ENCODE data around the gene BBS10. TPM values are rescaled to one million over a fixed set of nuclear protein-coding genes. Genes with fewer than 3 reads are reported as not detected.
"Not testable (repeated sequence)": the region's sequence is repeated elsewhere in the genome, so short reads cannot be mapped to it uniquely, and the experiment has no call there.

BBS10 gene
- total and polyA plus RNA-seq, 9 donors = 12.1 to 17.8 (median 14.1) TPM

- Histone ChIP-seq H3K4me1 (ENCODE audit: control insufficient read depth, insufficient read depth, low read length) (no peaks in the 10 kb centered on the region), H3K4me3 (ENCODE audit: low read length) (no peak overlapping the region), H3K27ac (ENCODE audit: low read length) (no peak overlapping the region), H3K36me3 (ENCODE audit: control insufficient read depth, insufficient read depth, low read length) (peaks cover 8% of the 10 kb centered on the region), H3K9me3 (replicated peaks; ENCODE audit: control insufficient read depth, low read depth, low read length) (no peaks in the 10 kb centered on the region), H3K27me3 (ENCODE audit: control insufficient read depth, insufficient read depth, low read length) (no peaks in the 10 kb centered on the region)
- DNase-seq = no peak
- WGBS (ENCODE audit: insufficient coverage) = 100% methylated on average over 1 of the region's 1 CpG
Observed at GRCh38 chr12:76374386-76375020, 26.3 kb upstream of the BBS10 start.

- Histone ChIP-seq H3K36me3 (ENCODE audit: control insufficient read depth, insufficient read depth, low read length) (peaks cover 10% of the 10 kb centered on the region), H3K27ac (ENCODE audit: low read length) (no peak overlapping the region), H3K4me3 (ENCODE audit: low read length) (no peak overlapping the region), H3K9me3 (replicated peaks; ENCODE audit: control insufficient read depth, low read depth, low read length) (peaks cover 2% of the 10 kb centered on the region), H3K27me3 (ENCODE audit: control insufficient read depth, insufficient read depth, low read length) (no peaks in the 10 kb centered on the region), H3K4me1 (ENCODE audit: control insufficient read depth, insufficient read depth, low read length) (no peaks in the 10 kb centered on the region)
- DNase-seq = no peak
- WGBS (ENCODE audit: insufficient coverage) = no CpG with 5 or more reads among the region's 1 CpG
Observed at GRCh38 chr12:76368230-76368629, 20.0 kb upstream of the BBS10 start.

DNA sequence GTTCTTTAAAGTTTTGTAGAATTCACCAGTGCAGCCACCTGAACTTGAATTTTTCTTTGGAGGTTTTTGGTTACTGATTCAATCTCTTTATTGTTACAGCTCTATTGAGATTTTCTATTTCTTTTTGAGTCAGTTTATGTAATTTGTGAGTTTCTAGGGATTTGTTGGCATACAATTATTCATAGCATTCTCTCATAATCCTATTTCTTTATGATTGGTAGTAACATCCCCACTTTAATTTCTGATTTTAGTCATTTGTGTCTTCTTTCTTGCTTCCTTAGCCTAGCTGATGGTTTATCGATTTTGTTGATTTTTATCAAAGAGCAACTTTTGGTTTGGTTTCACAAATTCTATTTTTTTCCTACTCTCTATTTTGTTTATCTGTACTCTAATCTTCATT is 17.9 kb upstream of the BBS10 start:
- WGBS (ENCODE audit: insufficient coverage) = no CpG with 5 or more reads among the region's 1 CpG
- Histone ChIP-seq H3K9me3 (replicated peaks; ENCODE audit: control insufficient read depth, low read depth, low read length) (peaks cover 2% of the 10 kb centered on the region), H3K27me3 (ENCODE audit: control insufficient read depth, insufficient read depth, low read length) (no peaks in the 10 kb centered on the region), H3K27ac (ENCODE audit: low read length) (no peak overlapping the region), H3K4me1 (ENCODE audit: control insufficient read depth, insufficient read depth, low read length) (no peaks in the 10 kb centered on the region), H3K4me3 (ENCODE audit: low read length) (no peak overlapping the region), H3K36me3 (ENCODE audit: control insufficient read depth, insufficient read depth, low read length) (peaks cover 14% of the 10 kb centered on the region)
- DNase-seq = no peak

- H3K4me3 ChIP-seq (ENCODE audit: low read length); H3K27ac ChIP-seq (ENCODE audit: low read length): not testable (repeated sequence)
- 100% methylated on average over 1 of the region's 5 CpGs for WGBS (ENCODE audit: insufficient coverage)
Observed at GRCh38 chr12:76364131-76364530, 15.9 kb upstream of the BBS10 start.

GRCh38 chr12:76360316-76360715 is 12.1 kb upstream of the BBS10 start:
- Histone ChIP-seq H3K4me1 (ENCODE audit: control insufficient read depth, insufficient read depth, low read length) (no peaks in the 10 kb centered on the region), H3K4me3 (ENCODE audit: low read length) (no peak overlapping the region), H3K27ac (ENCODE audit: low read length) (no peak overlapping the region), H3K27me3 (ENCODE audit: control insufficient read depth, insufficient read depth, low read length) (no peaks in the 10 kb centered on the region), H3K36me3 (ENCODE audit: control insufficient read depth, insufficient read depth, low read length) (peaks cover 10% of the 10 kb centered on the region), H3K9me3 (replicated peaks; ENCODE audit: control insufficient read depth, low read depth, low read length) (no peaks in the 10 kb centered on the region)
- no peak for DNase-seq
- 93% methylated on average over 9 of the region's 9 CpGs for WGBS (ENCODE audit: insufficient coverage)

More at GRCh38 chr12:76364131-76364530, 15.9 kb upstream of the BBS10 start:
- H3K27me3 ChIP-seq (ENCODE audit: control insufficient read depth, insufficient read depth, low read length); DNase-seq; H3K9me3 ChIP-seq (replicated peaks; ENCODE audit: control insufficient read depth, low read depth, low read length); H3K4me1 ChIP-seq (ENCODE audit: control insufficient read depth, insufficient read depth, low read length): not testable (repeated sequence)
- H3K36me3 ChIP-seq (ENCODE audit: control insufficient read depth, insufficient read depth, low read length) = peaks cover 14% of the 10 kb centered on the region

GRCh38 chr12:76356071-76356470 is 7.9 kb upstream of the BBS10 start:
- H3K36me3 ChIP-seq (ENCODE audit: control insufficient read depth, insufficient read depth, low read length) = peaks cover 6% of the 10 kb centered on the region
- no peak overlapping the region for H3K4me3 ChIP-seq (ENCODE audit: low read length)
- no peaks in the 10 kb centered on the region for H3K4me1 ChIP-seq (ENCODE audit: control insufficient read depth, insufficient read depth, low read length)
- no peaks in the 10 kb centered on the region for H3K9me3 ChIP-seq (replicated peaks; ENCODE audit: control insufficient read depth, low read depth, low read length)
- DNase-seq = no peak
- no CpG with 5 or more reads among the region's 1 CpG for WGBS (ENCODE audit: insufficient coverage)
- no peaks in the 10 kb centered on the region for H3K27me3 ChIP-seq (ENCODE audit: control insufficient read depth, insufficient read depth, low read length)
- no peak overlapping the region for H3K27ac ChIP-seq (ENCODE audit: low read length)

DNA sequence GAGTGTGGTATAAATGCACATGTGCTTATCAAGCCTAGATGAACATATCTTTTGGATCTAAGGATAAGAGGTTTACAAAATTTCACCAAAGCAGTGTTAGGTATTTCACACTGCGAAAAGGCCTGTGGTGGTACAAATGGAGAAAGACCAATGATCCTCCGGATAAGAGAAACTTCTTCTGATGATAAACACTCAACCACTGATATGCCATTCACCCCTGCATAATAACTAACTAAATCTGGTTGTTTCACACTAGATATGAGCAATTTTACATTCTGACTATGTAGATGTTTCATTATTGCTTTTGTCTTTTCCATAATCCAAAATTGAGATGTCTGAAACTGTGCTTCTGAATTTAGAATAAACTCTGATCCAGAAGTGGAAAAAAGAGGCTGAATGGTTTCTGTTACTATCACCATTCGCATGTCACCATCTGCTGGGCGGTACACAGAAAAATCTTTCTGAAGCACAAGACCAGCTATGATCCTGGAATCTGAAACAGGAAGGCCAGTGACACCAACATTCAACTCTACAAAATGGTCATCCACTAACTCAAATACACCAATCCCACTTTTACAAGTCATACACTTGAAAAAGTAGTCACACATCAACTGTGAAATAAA is 1.3 kb downstream of the BBS10 start:
- H3K27me3 ChIP-seq (ENCODE audit: control insufficient read depth, insufficient read depth, low read length) = no peaks in the 10 kb centered on the region
- no peaks in the 10 kb centered on the region for H3K36me3 ChIP-seq (ENCODE audit: control insufficient read depth, insufficient read depth, low read length)
- H3K27ac ChIP-seq (ENCODE audit: low read length) = no peak overlapping the region
- H3K4me3 ChIP-seq (ENCODE audit: low read length) = no peak overlapping the region
- WGBS (ENCODE audit: insufficient coverage) = 18% methylated on average over 2 of the region's 4 CpGs
- no peaks in the 10 kb centered on the region for H3K9me3 ChIP-seq (replicated peaks; ENCODE audit: control insufficient read depth, low read depth, low read length)
- H3K4me1 ChIP-seq (ENCODE audit: control insufficient read depth, insufficient read depth, low read length) = peaks cover 6% of the 10 kb centered on the region
- peak; percentile 86 for DNase-seq

GRCh38 chr12:76346236-76346635 is 2.0 kb downstream of the BBS10 start:
- DNase-seq = no peak
- no peaks in the 10 kb centered on the region for H3K36me3 ChIP-seq (ENCODE audit: control insufficient read depth, insufficient read depth, low read length)
- WGBS (ENCODE audit: insufficient coverage) = no CpG with 5 or more reads among the region's 4 CpGs
- H3K9me3 ChIP-seq (replicated peaks; ENCODE audit: control insufficient read depth, low read depth, low read length) = no peaks in the 10 kb centered on the region
- H3K27ac ChIP-seq (ENCODE audit: low read length) = no peak overlapping the region
- H3K4me1 ChIP-seq (ENCODE audit: control insufficient read depth, insufficient read depth, low read length) = peaks cover 6% of the 10 kb centered on the region
- H3K4me3 ChIP-seq (ENCODE audit: low read length) = no peak overlapping the region
- H3K27me3 ChIP-seq (ENCODE audit: control insufficient read depth, insufficient read depth, low read length) = no peaks in the 10 kb centered on the region

DNA sequence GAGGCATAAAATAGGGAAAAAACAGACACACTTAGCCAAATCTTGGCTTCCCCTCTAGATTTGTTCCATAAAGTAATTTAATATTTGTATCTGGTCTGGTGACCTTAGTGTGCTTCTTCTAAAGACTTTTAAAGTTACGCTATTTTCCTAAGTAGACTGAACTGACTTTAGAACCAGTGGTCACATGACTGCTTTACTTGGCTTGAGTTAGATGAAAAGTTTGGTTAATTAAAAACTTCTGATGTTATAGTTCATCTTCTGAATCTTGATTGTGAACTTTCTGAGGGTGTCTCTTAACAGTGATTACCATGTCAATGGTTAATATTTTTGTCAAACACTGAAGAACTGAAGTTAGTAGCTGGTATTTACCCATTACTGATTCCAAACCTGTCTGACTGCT is 2.6 kb downstream of the BBS10 start:
- Histone ChIP-seq H3K9me3 (replicated peaks; ENCODE audit: control insufficient read depth, low read depth, low read length) (no peaks in the 10 kb centered on the region), H3K36me3 (ENCODE audit: control insufficient read depth, insufficient read depth, low read length) (no peaks in the 10 kb centered on the region), H3K4me3 (ENCODE audit: low read length) (no peak overlapping the region), H3K27ac (ENCODE audit: low read length) (no peak overlapping the region), H3K4me1 (ENCODE audit: control insufficient read depth, insufficient read depth, low read length) (peaks cover 6% of the 10 kb centered on the region), H3K27me3 (ENCODE audit: control insufficient read depth, insufficient read depth, low read length) (no peaks in the 10 kb centered on the region)
- no CpG with 5 or more reads among the region's 1 CpG for WGBS (ENCODE audit: insufficient coverage)
- DNase-seq = no peak

GRCh38 chr12:76341436-76342030 is 6.7 kb downstream of the BBS10 start:
- 91% methylated on average over 3 of the region's 5 CpGs for WGBS (ENCODE audit: insufficient coverage)
- no peaks in the 10 kb centered on the region for H3K4me1 ChIP-seq (ENCODE audit: control insufficient read depth, insufficient read depth, low read length)
- no peak overlapping the region for H3K4me3 ChIP-seq (ENCODE audit: low read length)
- H3K36me3 ChIP-seq (ENCODE audit: control insufficient read depth, insufficient read depth, low read length) = no peaks in the 10 kb centered on the region
- no peak overlapping the region for H3K27ac ChIP-seq (ENCODE audit: low read length)
- DNase-seq = no peak
- no peaks in the 10 kb centered on the region for H3K27me3 ChIP-seq (ENCODE audit: control insufficient read depth, insufficient read depth, low read length)
- no peaks in the 10 kb centered on the region for H3K9me3 ChIP-seq (replicated peaks; ENCODE audit: control insufficient read depth, low read depth, low read length)

Measured in muscle of leg (tissue), 11 donors.